Brain microvascular endothelial cell (primary cell): Measurements from ENCODE around the gene BRDT.

Source experiments
- DNase-seq: peaks from one replicate; pipeline ENCODE4 v3.0.0-alpha.2; 2020
- H3K27ac ChIP-seq: fragments of 250-450 bp; sonication (Bioruptor Pico); 2 replicates; pipeline ENCODE4 v1.5.1; 2020; ENCODE audit warnings: mild to moderate bottlenecking, moderate library complexity
- H3K27me3 ChIP-seq: fragments of 250-450 bp; sonication (Bioruptor Pico); replicated peaks from 2 replicates; pipeline ENCODE4 v1.5.1; 2020; ENCODE audit warnings: mild to moderate bottlenecking
- H3K36me3 ChIP-seq: fragments of 250-450 bp; sonication (Bioruptor Pico); replicated peaks from 2 replicates; pipeline ENCODE4 v1.5.1; 2020; ENCODE audit warnings: mild to moderate bottlenecking
- H3K4me3 ChIP-seq: 2 replicates; pipeline ENCODE4 v1.5.1; 2011; ENCODE audit warnings: low read depth, mild to moderate bottlenecking, control low read depth, low read length, moderate library complexity
- CTCF ChIP-seq: IDR thresholded peaks from 2 replicates; pipeline ENCODE4 v1.5.1; 2011; ENCODE audit warnings: low read depth, mild to moderate bottlenecking, moderate library complexity, low read length, control low read depth, inconsistent platforms; ENCODE audit errors: missing control alignments
- in situ Hi-C: cut with HindIII; loops from 2 replicates; pipeline ENCODE4 v1.10.0; 2017; ENCODE audit warnings: low sequenced_read_pairs, low pct_ligation_motif_present

Gene BRDT

GRCh38 chr1:91949356-91949699 is at the start of gene BRDT:
BRDT (plus strand) TSS chr1:91949401; CDS start chr1:91962755, 13,354 bp downstream.
- H3K27me3 ChIP-seq, result no peaks in the 10 kb centered on the region
- no peak within 1 kb of the TSS for H3K27ac ChIP-seq

GRCh38 chr1:91900562-91900961 is 48.6 kb upstream of the BRDT start:
- no peaks in the 10 kb centered on the region for H3K36me3 ChIP-seq
- in situ Hi-C loops, result no loop called here
- no peak for TF ChIP-seq CTCF
- H3K4me3 ChIP-seq, result no peak overlapping the region
- no peak overlapping the region for H3K27ac ChIP-seq
- H3K27me3 ChIP-seq, result no peaks in the 10 kb centered on the region
- DNase-seq, result peak; percentile 90

More at GRCh38 chr1:91949356-91949699, at the start of gene BRDT:
- no peaks in the 10 kb centered on the region for H3K36me3 ChIP-seq
- in situ Hi-C loops, result no loop called here
- no peak for TF ChIP-seq CTCF
- no peak within 1 kb of the TSS for H3K4me3 ChIP-seq
- DNase-seq, result no peak

GRCh38 chr1:91901231-91901630 is 48.0 kb upstream of the BRDT start:
- no peak for TF ChIP-seq CTCF
- H3K27me3 ChIP-seq, result no peaks in the 10 kb centered on the region
- H3K27ac ChIP-seq, result no peak overlapping the region
- no peaks in the 10 kb centered on the region for H3K36me3 ChIP-seq
- DNase-seq, result no peak
- no peak overlapping the region for H3K4me3 ChIP-seq
- in situ Hi-C loops, result no loop called here

GRCh38 chr1:91912266-91912665 is 36.9 kb upstream of the BRDT start:
- in situ Hi-C loops, result no loop called here
- no peak for DNase-seq
- Histone ChIP-seq H3K27ac (peak overlapping the region; percentile 31), H3K27me3 (no peaks in the 10 kb centered on the region), H3K36me3 (no peaks in the 10 kb centered on the region), H3K4me3 (no peak overlapping the region)
- TF ChIP-seq CTCF, result no peak

- DNase-seq, result peak; percentile 41
- in situ Hi-C loops, result no loop called here
- Histone ChIP-seq H3K27ac (peak overlapping the region; percentile 31), H3K36me3 (no peaks in the 10 kb centered on the region), H3K4me3 (no peak overlapping the region), H3K27me3 (no peaks in the 10 kb centered on the region)
- TF ChIP-seq CTCF, result no peak
These were observed 36.2 kb upstream of the BRDT start for GRCh38 chr1:91913018-91913417.

- in situ Hi-C loops, result no loop called here
- H3K27ac ChIP-seq, result no peak overlapping the region
- no peaks in the 10 kb centered on the region for H3K36me3 ChIP-seq
- no peak overlapping the region for H3K4me3 ChIP-seq
- no peaks in the 10 kb centered on the region for H3K27me3 ChIP-seq
- no peak for TF ChIP-seq CTCF
- no peak for DNase-seq
These were observed 33.2 kb upstream of the BRDT start for GRCh38 chr1:91916046-91916445.
